Muscle of arm (tissue), 12 donors: ENCODE data around the gene IMMP2L. TPM values are rescaled to one million over a fixed set of nuclear protein-coding genes. Genes with fewer than 3 reads are reported as not detected.

Experiments
- DNase-seq: peaks from one replicate; pipeline ENCODE4 v3.0.0-alpha.2; 2013
- polyA plus RNA-seq, 12 donors: library from polyadenylated mRNA; unstranded; fragments of 120-200 nt; gene quantifications; one replicate each; pipeline ENCODE4 v1.2.1, GENCODE V29; 2013; ENCODE audit not compliant: insufficient read length in 12 of 12

Gene IMMP2L
- polyA plus RNA-seq, 12 donors = 12.5 to 23.9 (median 16.2) TPM; not detected in 1

DNA sequence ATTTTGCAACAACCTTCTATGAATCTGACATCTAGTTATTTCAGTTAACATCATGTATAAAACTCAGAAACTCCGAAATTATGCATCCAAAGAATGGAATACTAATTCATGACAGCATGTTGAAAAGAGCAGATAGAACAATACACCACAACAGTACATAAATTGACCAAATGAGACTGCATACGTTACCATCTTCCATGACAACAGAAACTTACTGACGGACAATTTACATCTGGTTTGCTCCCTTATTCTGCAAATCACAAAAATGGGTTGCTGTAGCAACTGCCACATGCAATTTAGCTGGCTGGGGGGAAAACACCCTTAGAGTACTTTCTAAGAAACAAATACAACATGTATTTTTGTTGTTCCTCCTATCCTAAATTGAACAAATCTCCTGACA, 457.0 kb downstream of the IMMP2L start:
- DNase-seq = no peak

DNA sequence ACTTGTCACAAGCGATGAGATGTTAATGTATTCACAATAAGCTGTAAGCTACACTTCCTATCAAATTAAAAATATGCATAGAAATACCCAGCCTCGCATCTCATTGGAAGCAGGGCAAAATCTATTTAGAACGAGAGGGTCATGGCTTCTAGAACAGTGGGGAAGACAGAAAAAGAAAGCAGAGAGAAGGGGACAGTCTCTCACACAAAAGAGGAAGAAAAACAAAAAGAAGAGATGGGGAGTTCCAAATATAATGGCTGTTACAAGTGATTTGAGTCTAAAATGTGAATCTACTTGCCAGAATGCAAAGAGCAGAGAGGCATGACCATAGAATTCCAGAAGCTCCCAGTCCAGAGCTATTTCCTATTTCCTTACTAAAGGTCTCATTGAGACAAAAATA, 457.6 kb downstream of the IMMP2L start:
- DNase-seq = no peak

DNA sequence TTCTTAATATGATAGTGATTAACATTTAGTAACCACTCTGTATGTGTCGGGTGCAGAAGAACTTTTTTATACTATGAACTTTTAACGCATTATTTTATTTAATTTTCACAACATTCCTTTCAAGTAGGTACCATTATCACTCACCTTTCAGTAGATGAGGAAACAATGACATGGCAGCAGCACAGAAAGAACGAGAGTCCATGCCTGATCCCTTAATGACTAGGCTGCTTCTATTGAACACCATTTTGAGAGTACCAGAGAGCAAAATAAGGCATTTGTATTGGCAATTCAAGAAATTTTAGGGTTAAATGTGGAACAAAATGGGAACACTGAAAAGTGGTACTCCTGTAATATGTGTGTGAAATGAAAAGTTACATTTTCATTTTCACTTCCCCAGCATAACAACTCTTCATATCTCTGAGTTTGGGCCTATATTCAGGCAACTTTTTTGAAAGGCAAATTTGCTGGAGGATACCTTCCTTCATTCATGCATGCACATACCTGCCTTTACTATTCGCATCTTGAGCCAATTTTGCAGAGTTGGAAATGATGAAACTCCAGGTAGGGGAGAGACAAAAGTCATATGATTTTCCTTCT, 458.5 kb downstream of the IMMP2L start:
- no peak for DNase-seq

DNA sequence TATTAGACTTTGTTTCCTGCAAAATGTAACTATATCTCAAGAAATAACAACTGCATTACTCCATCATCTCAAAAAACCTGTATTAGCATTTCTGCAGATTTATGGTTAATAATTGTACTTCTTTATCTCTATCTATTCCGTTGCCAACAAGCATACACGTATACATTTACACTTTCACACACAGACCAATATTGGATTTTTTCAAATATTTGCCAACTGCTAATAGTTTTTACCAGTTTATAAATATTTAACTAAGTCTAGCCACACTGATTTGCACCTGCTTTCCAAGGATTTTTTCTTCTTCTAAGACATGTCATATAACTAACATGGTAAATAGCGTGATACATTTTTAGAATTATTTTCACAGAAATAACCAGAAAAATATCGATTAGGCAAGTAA, 459.2 kb downstream of the IMMP2L start:
- no peak for DNase-seq

DNA sequence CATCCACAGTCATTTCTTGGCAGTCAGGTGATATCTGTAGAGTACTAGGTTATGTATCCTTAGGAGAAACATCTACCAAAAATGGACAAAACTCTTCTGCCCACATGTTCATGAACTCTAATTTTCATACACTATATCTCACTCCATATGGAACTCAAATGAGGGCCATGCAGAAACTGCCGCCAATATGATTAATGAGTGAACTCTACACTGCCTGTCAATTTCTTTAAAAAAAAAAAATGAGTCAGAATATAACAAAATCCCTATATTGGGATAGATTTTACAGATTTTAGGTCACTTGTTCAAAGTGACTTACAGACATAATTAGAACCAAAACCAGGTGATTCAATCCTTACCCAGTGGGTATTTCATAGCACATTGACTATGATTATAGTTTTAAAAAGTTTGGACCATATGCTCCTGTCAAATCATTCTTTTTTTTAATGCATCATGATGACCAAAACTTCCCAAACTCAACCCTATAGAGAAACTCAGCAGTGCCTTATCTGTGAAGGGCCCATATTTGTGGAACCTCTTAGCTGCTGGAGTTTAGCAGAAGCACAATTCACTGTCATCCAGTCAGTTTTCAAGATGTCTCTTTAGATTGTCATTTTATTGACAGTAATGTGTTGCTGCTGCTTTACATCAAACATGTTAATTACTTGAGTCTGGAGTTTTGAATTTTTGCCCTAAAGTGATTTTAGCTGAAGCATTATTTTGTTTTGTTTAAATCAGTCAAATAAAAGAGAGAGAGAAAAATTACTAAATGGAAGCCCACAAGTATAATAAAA, 460.2 kb downstream of the IMMP2L start:
- DNase-seq = no peak

DNA sequence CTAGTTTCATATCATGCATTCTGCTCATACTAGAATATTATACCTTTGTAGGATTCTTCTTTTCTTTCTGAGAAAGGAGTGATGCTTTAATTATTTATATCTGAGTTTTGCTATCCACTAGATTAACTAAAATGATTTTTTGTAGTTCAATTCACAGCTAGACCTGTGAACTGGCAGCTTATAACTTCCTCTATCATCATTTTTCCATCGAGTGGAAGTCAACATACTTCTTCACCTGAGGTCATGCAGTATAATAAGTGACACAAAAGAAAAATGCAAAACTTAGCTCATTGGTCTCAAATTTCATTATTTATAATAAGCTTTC, 463.4 kb downstream of the IMMP2L start:
- DNase-seq = no peak

DNA sequence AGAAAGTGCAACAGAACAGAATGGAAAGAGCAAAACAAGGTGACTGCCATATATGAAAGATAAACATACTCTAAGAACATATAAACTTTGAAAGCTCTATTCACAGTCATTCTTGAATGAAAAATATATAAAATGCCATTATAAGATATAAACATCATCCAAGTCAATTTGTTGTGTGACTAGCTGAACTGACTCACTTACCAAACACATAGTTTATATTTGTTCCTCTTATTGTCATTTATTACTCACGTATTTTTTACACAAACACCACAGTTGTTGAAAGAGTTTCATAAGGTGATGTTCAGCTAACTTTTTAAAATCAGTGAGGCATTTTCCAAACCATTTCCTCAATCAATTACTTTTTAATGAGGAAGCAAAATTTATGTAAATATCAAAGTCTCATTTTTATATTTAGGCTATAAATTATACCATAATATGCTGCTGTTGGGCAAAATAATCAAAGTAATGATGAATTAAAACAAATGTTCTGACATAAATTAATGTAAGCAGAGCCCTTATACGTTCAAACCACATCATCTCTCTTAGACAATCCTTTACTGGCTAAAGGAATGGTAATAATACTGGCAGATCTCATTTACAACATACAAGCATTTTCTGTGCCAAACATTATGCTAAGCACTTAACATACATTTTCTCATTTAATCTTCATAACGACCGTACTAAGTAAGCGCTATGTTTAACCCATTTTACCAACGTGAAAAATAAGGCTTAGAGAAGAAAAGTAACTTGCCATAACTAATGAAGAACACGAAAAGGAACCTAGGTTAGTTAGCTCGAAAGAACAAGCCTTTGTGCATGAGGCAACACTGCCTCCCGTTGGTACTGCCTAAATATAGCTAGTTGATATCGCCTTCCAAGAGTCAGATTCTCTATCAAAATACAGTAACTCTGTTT, 464.0 kb downstream of the IMMP2L start:
- no peak for DNase-seq

DNA sequence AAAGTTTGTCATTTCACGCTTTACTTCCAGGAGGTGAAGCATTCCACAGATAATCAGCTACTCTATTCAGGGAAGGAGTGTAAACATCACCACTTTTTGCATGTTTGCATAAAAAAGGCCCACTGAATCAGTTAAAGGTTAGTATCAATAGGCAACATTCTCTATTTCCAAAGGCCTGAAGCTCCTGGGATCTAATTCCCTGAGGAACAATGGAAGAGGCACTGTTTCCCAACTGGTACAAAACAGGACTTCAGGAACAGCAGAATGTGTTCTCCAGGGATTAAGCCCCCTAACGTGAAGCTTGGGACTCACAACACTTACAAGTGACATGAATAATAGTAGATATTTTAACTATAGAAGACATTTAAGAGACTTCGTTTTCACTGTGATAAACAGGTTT, 465.3 kb downstream of the IMMP2L start:
- no peak for DNase-seq

DNA sequence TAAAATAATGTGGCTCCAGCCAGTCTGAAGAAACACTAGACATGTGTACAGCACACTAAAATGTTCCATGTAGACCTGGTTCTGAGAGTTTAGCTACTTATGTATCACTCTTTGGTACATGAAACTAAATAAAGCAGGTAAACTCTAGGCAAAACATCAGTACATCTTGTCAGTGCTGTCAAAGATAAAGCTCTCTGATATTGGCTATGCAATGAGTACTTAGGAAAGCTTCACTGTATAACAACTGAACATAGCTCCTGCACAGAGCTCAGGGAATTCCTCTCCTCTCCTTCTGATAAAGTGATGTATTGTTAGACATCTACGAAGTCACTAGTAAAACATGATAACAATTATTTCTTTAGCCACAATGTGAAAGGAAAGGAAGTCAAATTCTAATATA, 467.9 kb downstream of the IMMP2L start:
- DNase-seq = no peak

DNA sequence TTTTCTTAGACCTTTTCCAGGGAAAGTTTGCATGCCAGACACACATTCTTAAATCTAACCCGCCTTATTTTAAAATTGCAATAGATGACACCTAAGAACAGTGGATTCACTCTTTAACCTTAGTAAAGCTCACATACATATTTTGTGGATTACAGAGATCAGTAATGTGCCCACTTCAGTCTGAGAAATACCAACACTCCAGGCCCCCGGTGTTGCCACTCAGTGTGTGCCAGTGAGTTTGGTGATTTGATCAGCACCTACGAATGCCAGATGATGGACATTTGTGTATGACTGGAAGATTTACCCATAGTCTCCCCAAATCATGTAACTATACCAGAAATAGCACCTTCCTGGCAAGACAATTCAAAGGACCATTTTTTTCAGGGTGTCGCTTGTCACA, 468.8 kb downstream of the IMMP2L start:
- DNase-seq = no peak

DNA sequence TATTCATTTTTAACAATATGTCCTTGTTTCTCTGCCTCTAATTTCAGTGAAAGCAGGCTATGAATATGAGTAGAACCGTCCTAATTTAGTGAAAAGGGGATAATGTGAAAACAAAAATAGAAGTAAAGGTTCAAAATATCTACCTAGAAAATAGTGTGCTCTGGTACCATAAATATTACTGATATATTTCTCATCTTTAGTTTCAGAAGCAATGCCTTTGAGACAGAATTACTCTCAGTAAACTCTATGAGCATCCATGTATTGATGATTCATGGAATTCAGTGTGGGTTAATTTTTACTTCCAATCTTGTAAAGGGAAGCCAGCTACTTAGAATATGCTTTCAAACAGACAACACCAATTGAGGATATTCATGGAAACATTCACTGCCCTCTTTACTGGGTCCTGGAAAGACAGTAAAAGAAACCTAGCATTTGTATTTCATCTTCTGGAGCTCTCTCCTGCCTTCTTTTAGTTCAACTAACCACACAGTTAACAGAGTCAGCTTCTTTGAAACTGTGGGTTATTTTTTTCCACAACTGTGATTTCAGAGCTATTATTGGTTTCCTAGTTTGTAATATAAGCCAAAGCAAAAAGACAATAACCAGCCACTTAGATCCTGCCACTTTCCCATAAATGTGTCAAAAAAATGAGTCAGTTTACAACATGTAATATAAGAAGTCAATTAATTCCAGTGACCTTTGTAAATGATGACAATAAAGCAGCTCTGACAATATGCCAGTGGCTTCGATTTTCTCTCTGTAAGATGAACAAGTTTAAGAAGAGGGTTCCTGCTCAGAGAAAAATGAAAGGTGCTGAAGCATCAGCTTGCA, 469.7 kb downstream of the IMMP2L start:
- no peak for DNase-seq

DNA sequence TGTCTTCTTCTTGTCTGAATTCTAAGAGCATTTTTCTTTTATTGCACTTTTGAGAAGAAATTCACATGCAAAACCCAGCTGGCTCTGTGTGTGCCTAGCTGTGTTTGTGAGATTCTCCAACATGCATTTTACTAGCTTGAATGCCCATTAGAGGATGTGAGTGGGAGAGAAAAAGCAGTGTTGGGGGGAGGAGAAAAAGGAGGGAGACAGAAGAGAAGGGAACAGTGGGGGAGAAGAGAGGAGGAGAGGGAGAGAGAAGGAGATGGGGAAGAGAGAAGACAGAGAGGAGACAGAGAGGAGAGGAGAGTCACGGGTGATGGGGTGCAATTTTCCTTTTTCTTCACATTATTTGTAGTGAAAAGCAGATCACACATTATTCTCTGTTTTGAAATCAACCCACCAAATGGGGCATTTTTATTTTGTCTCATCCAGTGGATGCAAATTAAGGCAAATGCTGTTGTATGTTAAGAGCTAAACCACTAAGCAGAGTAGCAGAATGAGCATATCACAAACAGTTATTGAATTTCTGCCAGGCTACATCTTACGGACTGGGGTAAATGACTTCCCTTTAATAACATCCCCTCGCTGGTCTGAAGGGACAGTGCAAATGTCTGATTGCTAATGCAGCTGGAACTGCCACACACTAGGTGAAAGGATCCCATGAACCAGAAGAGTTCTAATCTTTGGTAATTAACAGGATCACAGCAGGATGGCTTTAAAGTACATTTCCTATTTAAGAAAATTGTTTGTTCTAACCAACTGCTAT, 470.5 kb downstream of the IMMP2L start:
- DNase-seq = no peak

DNA sequence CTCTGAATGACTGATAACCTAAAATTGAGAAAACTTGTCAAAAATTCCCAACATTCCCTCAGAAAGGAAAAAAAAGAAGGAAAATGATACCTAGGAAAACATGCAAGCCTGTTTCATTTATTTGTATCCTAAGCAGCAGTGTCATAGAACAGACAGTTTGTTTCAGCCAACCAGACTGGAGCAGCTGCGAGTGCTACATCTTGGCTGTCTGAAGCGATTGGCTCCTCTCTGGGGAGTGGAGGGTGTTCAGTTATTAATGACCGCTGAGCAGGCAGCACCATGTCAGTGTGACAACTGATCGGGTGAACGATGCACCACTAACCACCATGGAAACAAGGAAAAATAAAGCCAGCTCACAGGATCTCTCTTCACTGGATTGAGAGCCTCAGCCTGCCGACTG, 471.4 kb downstream of the IMMP2L start, which contains the start of gene LRRN3:
Gene LRRN3, plus strand, starts transcription at position 282 of the 400 bp plus-strand sequence. CDS start 31,646 bp downstream, outside the sequence.
- peak; percentile 68 for DNase-seq

DNA sequence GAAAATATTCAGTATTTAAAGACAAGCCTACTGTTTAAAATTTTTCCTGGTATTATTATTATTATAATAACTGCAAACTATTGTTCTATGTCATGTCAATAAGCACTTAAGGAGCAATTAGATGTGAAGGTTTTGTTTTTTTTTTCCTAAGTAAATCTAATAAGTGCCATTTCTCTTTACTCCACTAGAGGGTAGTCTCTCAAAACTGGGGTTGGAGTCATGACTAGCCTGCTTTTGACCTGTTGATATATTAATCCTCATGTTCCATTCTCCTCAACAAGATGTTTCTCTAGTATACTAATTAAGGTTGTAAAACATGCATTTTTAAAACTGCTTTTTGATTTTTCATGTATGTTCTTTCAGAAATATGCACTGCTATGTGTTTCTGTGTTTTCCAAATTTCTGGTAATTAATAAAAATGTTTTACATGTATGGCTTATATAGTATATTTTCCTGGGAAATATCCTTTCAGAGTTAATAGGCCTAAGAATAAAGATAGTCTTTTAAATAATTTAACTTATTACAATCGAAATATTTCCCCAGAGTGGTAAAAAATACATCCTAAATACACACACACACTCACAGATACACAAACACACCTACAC, 472.4 kb downstream of the IMMP2L start:
- DNase-seq = no peak

DNA sequence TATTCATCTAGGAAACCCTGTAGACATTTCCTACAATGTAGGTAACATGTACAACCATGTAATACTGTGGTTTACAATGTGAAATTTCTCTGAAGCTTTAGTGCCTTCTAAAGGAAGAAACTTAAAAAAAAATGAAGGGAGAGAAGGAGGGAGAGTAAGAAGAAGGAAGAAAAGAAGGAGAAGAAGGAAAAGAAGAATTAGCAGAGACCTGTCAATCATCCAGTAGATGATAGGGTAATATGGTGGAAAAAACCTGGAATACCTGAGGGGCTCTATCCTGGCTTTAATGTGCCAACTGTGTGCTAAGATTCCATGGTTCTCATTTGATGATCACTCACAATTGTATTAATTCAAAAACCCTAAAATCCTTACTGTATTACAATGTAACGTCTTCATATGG, 474.0 kb downstream of the IMMP2L start:
- no peak for DNase-seq

DNA sequence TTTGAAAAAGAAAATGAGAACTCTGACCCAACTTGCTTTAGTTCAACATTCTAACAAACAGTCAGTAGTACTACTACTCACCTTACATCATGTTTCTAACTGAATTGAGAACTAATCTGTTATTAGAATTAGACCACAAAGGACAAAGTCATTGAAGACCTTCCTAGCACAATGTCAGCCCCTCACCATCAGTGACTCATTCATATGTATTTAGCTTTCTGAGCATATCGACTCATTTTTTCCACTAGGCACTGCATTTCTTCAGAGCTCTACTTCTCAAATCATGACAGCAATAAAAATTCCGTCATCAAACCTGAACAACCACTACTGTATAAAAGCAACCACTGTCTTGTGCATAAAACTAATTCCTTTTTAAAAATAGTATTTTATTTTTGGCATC, 475.8 kb downstream of the IMMP2L start:
- no peak for DNase-seq

DNA sequence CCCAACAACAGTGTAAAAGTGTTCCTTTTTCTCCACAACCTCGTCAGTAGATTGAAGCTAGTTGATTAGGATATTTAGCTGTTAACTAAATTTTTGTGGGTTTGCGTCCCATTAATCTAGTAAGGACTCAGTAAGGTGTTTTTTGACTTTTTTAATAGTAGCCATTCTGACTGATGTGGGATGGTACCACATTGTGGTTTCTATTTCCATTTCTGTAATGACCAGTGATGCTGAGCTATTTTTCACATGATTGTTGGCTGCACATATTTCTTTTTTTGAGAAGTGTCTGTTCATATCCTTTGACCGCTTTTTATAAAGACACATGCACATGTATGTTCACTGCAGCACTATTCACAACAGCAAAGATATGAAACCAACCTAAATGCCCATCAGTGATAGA, 476.9 kb downstream of the IMMP2L start:
- no peak for DNase-seq

DNA sequence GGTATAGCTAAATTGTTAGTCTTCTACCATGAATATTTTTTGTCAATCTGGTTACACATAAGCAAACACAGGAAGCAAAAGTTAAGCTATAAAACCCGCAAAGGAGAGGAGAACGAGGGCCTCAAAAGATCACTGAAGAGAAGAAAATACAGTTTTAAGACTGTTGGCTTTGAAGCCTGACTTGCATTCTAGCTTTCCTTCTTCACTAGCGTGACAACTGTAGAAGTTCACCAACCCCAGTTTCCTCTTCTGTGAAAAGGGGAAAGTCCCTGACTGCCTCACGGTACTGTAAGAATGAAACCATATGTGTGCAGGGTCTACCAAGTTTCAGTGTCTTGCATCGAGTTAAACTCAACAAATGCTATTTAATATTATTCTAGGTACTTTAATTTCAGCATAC, 478.9 kb downstream of the IMMP2L start:
- DNase-seq = no peak

DNA sequence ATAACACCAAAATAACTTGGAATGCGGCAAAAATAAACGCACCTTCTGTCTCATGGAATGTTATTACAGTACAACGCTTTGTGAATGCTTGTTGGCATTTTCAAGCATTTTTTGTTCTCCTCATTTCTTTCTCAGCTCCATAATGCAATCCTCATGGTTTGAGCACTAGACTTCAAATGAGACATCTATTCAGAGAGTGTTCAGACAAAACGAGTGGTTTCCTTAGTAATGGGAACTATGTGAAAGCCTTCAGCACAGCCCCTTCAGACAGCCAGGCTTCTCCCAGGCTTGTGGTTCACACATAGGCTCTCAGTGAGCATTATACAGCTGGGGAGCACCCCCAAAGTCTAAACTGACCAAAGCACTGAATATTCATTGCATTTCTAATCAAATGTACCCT, 479.9 kb downstream of the IMMP2L start:
- no peak for DNase-seq

DNA sequence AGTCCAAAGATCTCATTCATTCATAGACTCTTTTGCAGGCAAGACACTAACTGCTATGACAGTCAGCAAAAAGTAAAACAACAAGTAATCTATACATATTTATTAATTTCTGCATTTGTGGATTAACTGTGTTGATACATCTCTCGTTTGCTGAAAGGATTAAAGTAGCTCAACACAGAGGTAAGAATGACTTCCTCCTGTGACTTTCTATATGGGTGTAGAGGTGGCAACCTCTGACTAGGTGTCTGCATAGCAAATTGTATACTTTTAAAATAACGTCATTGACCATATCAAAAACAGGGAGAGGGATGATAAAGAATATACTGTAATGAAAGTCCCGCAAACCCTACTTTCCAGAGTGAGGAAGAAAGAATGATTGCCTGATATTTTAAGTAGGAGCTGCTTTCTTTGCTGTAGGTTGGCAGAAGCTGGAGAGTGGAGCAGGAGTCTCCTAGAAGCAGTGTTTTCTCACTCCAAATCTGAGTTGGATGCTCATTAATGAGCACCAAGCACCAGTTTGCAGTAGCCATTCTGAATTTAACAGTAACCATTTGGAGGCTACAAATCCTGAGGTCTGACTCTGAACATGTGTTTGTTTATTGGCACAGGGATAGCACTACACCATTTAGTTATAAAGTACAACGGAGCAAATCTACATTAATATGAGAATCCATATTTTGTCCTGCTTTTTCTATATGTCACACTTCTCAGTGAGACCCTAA, 480.6 kb downstream of the IMMP2L start:
- no peak for DNase-seq
